ENCODE data around the gene JAGN1. TPM values are rescaled to one million over a fixed set of nuclear protein-coding genes. Genes with fewer than 3 reads are reported as not detected.

The JAGN1 gene
- total and polyA plus RNA-seq, 2 experiments from 2014 or later, result 61.4 to 83.5 TPM

- H3K4me1 ChIP-seq (ENCODE audit: insufficient read depth), result peaks cover 45% of the 10 kb centered on the region
- H3K36me3 ChIP-seq (replicated peaks; ENCODE audit: insufficient read depth, low read depth), result no peaks in the 10 kb centered on the region
- no peaks in the 10 kb centered on the region for H3K9me2 ChIP-seq (replicated peaks; ENCODE audit: insufficient read depth)
- no peaks in the 10 kb centered on the region for H4K20me1 ChIP-seq (ENCODE audit: insufficient read depth, poor library complexity, severe bottlenecking)
- TF ChIP-seq CTCF (IDR thresholded peaks at IDR 0.05; ENCODE audit: poor library complexity) (no peak), EZH2phosphoT487 (IDR thresholded peaks at IDR 0.05; ENCODE audit: low read depth, severe bottlenecking, unreplicated experiment) (no peak), EZH2 (IDR thresholded peaks at IDR 0.05; ENCODE audit: borderline replicate concordance) (no peak)
- no peaks in the 10 kb centered on the region for H3K9me3 ChIP-seq (ENCODE audit: low read depth)
- H2AFZ ChIP-seq, result no peak overlapping the region
- no peak overlapping the region for H3K4me3 ChIP-seq
- H3K4me2 ChIP-seq, result no peak overlapping the region
- WGBS (ENCODE audit: low lambda C conversion rate, missing lambda C conversion rate), result 76% methylated on average over 5 of the region's 5 CpGs
- H3K27ac ChIP-seq, result peak overlapping the region; percentile 43
- no peaks in the 10 kb centered on the region for H3K27me3 ChIP-seq
- peaks cover 12% of the 10 kb centered on the region for H3K79me2 ChIP-seq
- no peak for DNase-seq (ENCODE audit: low spot score)
Observed at GRCh38 chr3:9913601-9914000, 23.2 kb downstream of the JAGN1 start.

GRCh38 chr3:9914011-9914410 lies 23.6 kb downstream of the JAGN1 start:
- no peak overlapping the region for H3K4me3 ChIP-seq
- DNase-seq (ENCODE audit: low spot score), result no peak
- no peak for TF ChIP-seq CTCF (IDR thresholded peaks at IDR 0.05; ENCODE audit: poor library complexity)
- no peak for TF ChIP-seq EZH2 (IDR thresholded peaks at IDR 0.05; ENCODE audit: borderline replicate concordance)
- no peak for TF ChIP-seq EZH2phosphoT487 (IDR thresholded peaks at IDR 0.05; ENCODE audit: low read depth, severe bottlenecking, unreplicated experiment)
- H3K9me3 ChIP-seq (ENCODE audit: low read depth), result no peaks in the 10 kb centered on the region
- no peaks in the 10 kb centered on the region for H3K27me3 ChIP-seq
- peaks cover 45% of the 10 kb centered on the region for H3K4me1 ChIP-seq (ENCODE audit: insufficient read depth)
- peak overlapping the region; percentile 91 for H3K27ac ChIP-seq
- H3K79me2 ChIP-seq, result peaks cover 12% of the 10 kb centered on the region
- H3K36me3 ChIP-seq (replicated peaks; ENCODE audit: insufficient read depth, low read depth), result no peaks in the 10 kb centered on the region
- no peaks in the 10 kb centered on the region for H3K9me2 ChIP-seq (replicated peaks; ENCODE audit: insufficient read depth)
- 76% methylated on average over 1 of the region's 1 CpG for WGBS (ENCODE audit: low lambda C conversion rate, missing lambda C conversion rate)
- H2AFZ ChIP-seq, result no peak overlapping the region
- no peak overlapping the region for H3K4me2 ChIP-seq
- H4K20me1 ChIP-seq (ENCODE audit: insufficient read depth, poor library complexity, severe bottlenecking), result no peaks in the 10 kb centered on the region

GRCh38 chr3:9914559-9915253 lies 24.3 kb downstream of the JAGN1 start:
- DNase-seq (ENCODE audit: low spot score), result no peak
- peaks cover 45% of the 10 kb centered on the region for H3K4me1 ChIP-seq (ENCODE audit: insufficient read depth)
- H3K9me3 ChIP-seq (ENCODE audit: low read depth), result no peaks in the 10 kb centered on the region
- H3K79me2 ChIP-seq, result peaks cover 12% of the 10 kb centered on the region
- H3K27me3 ChIP-seq, result no peaks in the 10 kb centered on the region
- 59% methylated on average over 9 of the region's 15 CpGs for WGBS (ENCODE audit: low lambda C conversion rate, missing lambda C conversion rate)
- H3K9me2 ChIP-seq (replicated peaks; ENCODE audit: insufficient read depth), result no peaks in the 10 kb centered on the region
- no peak overlapping the region for H3K4me3 ChIP-seq
- H3K36me3 ChIP-seq (replicated peaks; ENCODE audit: insufficient read depth, low read depth), result no peaks in the 10 kb centered on the region
- peak overlapping the region; percentile 94 for H3K4me2 ChIP-seq
- H3K27ac ChIP-seq, result peak overlapping the region; percentile 91
- no peak for TF ChIP-seq EZH2 (IDR thresholded peaks at IDR 0.05; ENCODE audit: borderline replicate concordance)
- no peak for TF ChIP-seq CTCF (IDR thresholded peaks at IDR 0.05; ENCODE audit: poor library complexity)
- no peak for TF ChIP-seq EZH2phosphoT487 (IDR thresholded peaks at IDR 0.05; ENCODE audit: low read depth, severe bottlenecking, unreplicated experiment)
- H2AFZ ChIP-seq, result peak overlapping the region; percentile 31
- no peaks in the 10 kb centered on the region for H4K20me1 ChIP-seq (ENCODE audit: insufficient read depth, poor library complexity, severe bottlenecking)

Data from hepatocyte (in vitro differentiated cells).